HL-60 (cell line): ENCODE data around the gene LRFN4.

Source experiments
- DNase-seq, 2 experiments: peaks; one replicate each; pipeline ENCODE4 v3.0.0-alpha.2; 2010 to 2020; ENCODE audit warnings: low read depth in 1 of 2, low spot score in 1 of 2
- H3K27ac ChIP-seq: fragments of 250-450 bp; sonication (Bioruptor Pico); replicated peaks from 2 replicates; pipeline ENCODE4 v1.5.1; 2020; ENCODE audit warnings: mild to moderate bottlenecking, moderate library complexity
- H3K27me3 ChIP-seq: fragments of 250-450 bp; sonication (Bioruptor Pico); 2 replicates; pipeline ENCODE4 v1.5.1; 2021; ENCODE audit warnings: mild to moderate bottlenecking, moderate library complexity; ENCODE audit not compliant: insufficient read depth, poor library complexity, severe bottlenecking
- H3K4me3 ChIP-seq: replicated peaks from 2 replicates; pipeline ENCODE4 v1.5.1; 2011; ENCODE audit warnings: mild to moderate bottlenecking, control low read depth, low read length; ENCODE audit not compliant: insufficient read depth
- GABPA ChIP-seq: IDR thresholded peaks from 2 replicates; pipeline ENCODE4 v1.6.1; 2012; ENCODE audit warnings: low read depth
- POLR2AphosphoS5 ChIP-seq: IDR thresholded peaks from 2 replicates; pipeline ENCODE4 v1.6.1; 2012; ENCODE audit warnings: low read depth
- SPI1 ChIP-seq: IDR thresholded peaks from 2 replicates; pipeline ENCODE4 v1.6.1; 2012; ENCODE audit warnings: low read depth, mild to moderate bottlenecking, borderline replicate concordance
- TF ChIP-seq, protein P1 (sequence below): IDR thresholded peaks from one replicate; pipeline ENCODE4 v1.5.1; 2011; ENCODE audit warnings: low read length, control low read depth, inconsistent platforms; ENCODE audit not compliant: insufficient read depth
- TF ChIP-seq, protein P2 (sequence below): IDR thresholded peaks from 2 replicates; pipeline ENCODE4 v1.6.1; 2012; ENCODE audit warnings: low read depth; ENCODE audit not compliant: insufficient replicate concordance

The LRFN4 gene

DNA sequence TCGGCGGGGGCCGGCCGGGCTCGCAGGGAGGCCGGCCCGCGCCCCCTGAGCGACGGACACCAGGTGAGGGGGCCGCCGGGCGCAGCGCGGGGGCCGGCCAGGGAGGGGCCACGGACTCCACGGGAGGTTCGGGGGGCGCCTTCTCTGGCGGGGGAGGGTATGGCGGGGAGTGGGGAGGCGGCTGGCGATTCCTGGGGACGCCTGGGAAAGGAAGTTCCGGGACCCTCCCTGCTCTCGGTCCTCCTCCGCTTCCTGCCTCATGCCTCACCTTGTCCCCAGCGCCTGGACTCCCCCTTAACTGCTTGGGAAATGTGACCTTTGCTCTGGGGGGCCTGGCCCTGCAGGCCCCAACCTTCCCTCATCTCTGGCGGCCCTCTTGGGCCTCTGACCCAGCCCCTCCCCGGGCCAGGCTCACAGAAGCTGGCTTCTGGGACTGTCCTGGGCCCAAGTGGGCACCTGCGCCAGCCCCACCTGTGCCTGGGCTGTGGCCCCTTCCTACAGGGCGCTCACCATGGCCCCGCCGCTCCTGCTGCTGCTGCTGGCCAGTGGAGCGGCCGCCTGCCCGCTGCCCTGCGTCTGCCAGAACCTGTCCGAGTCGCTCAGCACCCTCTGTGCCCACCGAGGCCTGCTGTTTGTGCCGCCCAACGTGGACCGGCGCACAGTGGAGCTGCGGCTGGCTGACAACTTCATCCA lies 516 bp downstream of the LRFN4 start:
- H3K4me3 ChIP-seq = peak overlapping the region; percentile 76
- DNase-seq = peak in 1 of 2 experiments; percentile 43
- H3K27me3 ChIP-seq = no peaks in the 10 kb centered on the region
- TF ChIP-seq SPI1 (no peak), POLR2AphosphoS5 (no peak), GABPA (no peak)
- TF ChIP-seq, protein P1, sequence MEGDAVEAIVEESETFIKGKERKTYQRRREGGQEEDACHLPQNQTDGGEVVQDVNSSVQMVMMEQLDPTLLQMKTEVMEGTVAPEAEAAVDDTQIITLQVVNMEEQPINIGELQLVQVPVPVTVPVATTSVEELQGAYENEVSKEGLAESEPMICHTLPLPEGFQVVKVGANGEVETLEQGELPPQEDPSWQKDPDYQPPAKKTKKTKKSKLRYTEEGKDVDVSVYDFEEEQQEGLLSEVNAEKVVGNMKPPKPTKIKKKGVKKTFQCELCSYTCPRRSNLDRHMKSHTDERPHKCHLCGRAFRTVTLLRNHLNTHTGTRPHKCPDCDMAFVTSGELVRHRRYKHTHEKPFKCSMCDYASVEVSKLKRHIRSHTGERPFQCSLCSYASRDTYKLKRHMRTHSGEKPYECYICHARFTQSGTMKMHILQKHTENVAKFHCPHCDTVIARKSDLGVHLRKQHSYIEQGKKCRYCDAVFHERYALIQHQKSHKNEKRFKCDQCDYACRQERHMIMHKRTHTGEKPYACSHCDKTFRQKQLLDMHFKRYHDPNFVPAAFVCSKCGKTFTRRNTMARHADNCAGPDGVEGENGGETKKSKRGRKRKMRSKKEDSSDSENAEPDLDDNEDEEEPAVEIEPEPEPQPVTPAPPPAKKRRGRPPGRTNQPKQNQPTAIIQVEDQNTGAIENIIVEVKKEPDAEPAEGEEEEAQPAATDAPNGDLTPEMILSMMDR = no peak
- TF ChIP-seq, protein P2, sequence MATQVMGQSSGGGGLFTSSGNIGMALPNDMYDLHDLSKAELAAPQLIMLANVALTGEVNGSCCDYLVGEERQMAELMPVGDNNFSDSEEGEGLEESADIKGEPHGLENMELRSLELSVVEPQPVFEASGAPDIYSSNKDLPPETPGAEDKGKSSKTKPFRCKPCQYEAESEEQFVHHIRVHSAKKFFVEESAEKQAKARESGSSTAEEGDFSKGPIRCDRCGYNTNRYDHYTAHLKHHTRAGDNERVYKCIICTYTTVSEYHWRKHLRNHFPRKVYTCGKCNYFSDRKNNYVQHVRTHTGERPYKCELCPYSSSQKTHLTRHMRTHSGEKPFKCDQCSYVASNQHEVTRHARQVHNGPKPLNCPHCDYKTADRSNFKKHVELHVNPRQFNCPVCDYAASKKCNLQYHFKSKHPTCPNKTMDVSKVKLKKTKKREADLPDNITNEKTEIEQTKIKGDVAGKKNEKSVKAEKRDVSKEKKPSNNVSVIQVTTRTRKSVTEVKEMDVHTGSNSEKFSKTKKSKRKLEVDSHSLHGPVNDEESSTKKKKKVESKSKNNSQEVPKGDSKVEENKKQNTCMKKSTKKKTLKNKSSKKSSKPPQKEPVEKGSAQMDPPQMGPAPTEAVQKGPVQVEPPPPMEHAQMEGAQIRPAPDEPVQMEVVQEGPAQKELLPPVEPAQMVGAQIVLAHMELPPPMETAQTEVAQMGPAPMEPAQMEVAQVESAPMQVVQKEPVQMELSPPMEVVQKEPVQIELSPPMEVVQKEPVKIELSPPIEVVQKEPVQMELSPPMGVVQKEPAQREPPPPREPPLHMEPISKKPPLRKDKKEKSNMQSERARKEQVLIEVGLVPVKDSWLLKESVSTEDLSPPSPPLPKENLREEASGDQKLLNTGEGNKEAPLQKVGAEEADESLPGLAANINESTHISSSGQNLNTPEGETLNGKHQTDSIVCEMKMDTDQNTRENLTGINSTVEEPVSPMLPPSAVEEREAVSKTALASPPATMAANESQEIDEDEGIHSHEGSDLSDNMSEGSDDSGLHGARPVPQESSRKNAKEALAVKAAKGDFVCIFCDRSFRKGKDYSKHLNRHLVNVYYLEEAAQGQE = no peak
- H3K27ac ChIP-seq = peak overlapping the region; percentile 71

DNA sequence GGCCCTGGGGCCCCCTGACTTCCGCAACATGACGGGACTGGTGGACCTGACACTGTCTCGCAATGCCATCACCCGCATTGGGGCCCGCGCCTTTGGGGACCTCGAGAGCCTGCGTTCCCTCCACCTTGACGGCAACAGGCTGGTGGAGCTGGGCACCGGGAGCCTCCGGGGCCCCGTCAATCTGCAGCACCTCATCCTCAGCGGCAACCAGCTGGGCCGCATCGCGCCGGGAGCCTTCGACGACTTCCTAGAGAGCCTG lies 992 bp downstream of the LRFN4 start:
- no peak for DNase-seq
- TF ChIP-seq, protein P1 = no peak
- TF ChIP-seq SPI1 (no peak), GABPA (no peak), POLR2AphosphoS5 (no peak)
- TF ChIP-seq, protein P2 = no peak
- H3K27me3 ChIP-seq = no peaks in the 10 kb centered on the region
- peak overlapping the region; percentile 71 for H3K27ac ChIP-seq
- H3K4me3 ChIP-seq = peak overlapping the region; percentile 76

DNA sequence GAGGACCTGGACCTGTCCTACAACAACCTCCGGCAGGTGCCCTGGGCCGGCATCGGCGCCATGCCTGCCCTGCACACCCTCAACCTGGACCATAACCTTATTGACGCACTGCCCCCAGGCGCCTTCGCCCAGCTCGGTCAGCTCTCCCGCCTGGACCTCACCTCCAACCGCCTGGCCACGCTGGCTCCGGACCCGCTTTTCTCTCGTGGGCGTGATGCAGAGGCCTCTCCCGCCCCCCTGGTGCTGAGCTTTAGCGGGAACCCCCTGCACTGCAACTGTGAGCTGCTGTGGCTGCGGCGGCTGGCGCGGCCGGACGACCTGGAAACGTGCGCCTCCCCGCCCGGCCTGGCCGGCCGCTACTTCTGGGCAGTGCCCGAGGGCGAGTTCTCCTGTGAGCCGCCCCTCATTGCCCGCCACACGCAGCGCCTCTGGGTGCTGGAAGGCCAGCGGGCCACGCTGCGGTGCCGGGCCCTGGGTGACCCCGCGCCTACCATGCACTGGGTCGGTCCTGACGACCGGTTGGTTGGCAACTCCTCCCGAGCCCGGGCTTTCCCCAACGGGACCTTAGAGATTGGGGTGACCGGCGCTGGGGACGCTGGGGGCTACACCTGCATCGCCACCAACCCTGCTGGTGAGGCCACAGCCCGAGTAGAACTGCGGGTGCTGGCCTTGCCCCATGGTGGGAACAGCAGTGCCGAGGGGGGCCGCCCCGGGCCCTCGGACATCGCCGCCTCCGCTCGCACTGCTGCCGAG lies 1.5 kb downstream of the LRFN4 start:
- H3K27ac ChIP-seq = peak overlapping the region; percentile 71; the same call in 1 of the 2 replicates
- DNase-seq = no peak
- TF ChIP-seq POLR2AphosphoS5 = no peak
- no peak for TF ChIP-seq SPI1
- TF ChIP-seq GABPA = no peak
- TF ChIP-seq, protein P1 = no peak
- TF ChIP-seq, protein P2 = no peak
- no peaks in the 10 kb centered on the region for H3K27me3 ChIP-seq
- H3K4me3 ChIP-seq = peak overlapping the region; percentile 76; the same call in 1 of the 2 replicates
